Mesenchymal stem cell (in vitro differentiated cells and primary cell): ENCODE measurements around the gene SPATA13.
A peak's percentile ranks its signal among the peaks of the same experiment; 100 is the strongest.

Experiments
- DNase-seq: peaks from one replicate; pipeline ENCODE4 v3.0.0-alpha.2; 2013
- H2AFZ ChIP-seq: one replicate; pipeline ENCODE4 v1.6.1; 2013; ENCODE audit warnings: low read depth, mild to moderate bottlenecking, control low read depth, inconsistent platforms, low read length, moderate library complexity
- H2AK5ac ChIP-seq: 2 replicates; pipeline ENCODE4 v1.6.1; 2013; ENCODE audit warnings: low read length, moderate library complexity, mild to moderate bottlenecking, inconsistent platforms; ENCODE audit not compliant: severe bottlenecking
- H2BK120ac ChIP-seq: one replicate; pipeline ENCODE4 v1.6.1; 2013; ENCODE audit warnings: low read depth, mild to moderate bottlenecking, inconsistent platforms, low read length, moderate library complexity
- H2BK12ac ChIP-seq, 2 experiments: one replicate each; pipeline ENCODE4 v1.6.1; 2013; ENCODE audit warnings: inconsistent platforms in 2 of 2, low read length in 2 of 2, mild to moderate bottlenecking in 2 of 2, moderate library complexity in 2 of 2, control low read depth in 1 of 2
- H2BK15ac ChIP-seq: one replicate; pipeline ENCODE4 v1.6.1; 2013; ENCODE audit warnings: mild to moderate bottlenecking, low read depth, inconsistent platforms; ENCODE audit not compliant: poor library complexity, severe bottlenecking
- H2BK5ac ChIP-seq: 2 replicates; pipeline ENCODE4 v1.6.1; 2013; ENCODE audit warnings: low read depth, mild to moderate bottlenecking, low read length, control low read depth, inconsistent platforms; ENCODE audit not compliant: poor library complexity, severe bottlenecking
- H3K14ac ChIP-seq, 2 experiments: one replicate each; pipeline ENCODE4 v1.6.1; 2013; ENCODE audit warnings: inconsistent platforms in 2 of 2, low read length in 2 of 2, control low read depth in 1 of 2, mild to moderate bottlenecking in 1 of 2, moderate library complexity in 1 of 2
- H3K18ac ChIP-seq, 2 experiments: one replicate each; pipeline ENCODE4 v1.6.1; 2013; ENCODE audit warnings: inconsistent platforms in 2 of 2, low read length in 2 of 2, control low read depth in 1 of 2, low read depth in 1 of 2, mild to moderate bottlenecking in 1 of 2
- H3K23ac ChIP-seq, 2 experiments: one replicate each; pipeline ENCODE4 v1.6.1; 2013; ENCODE audit warnings: inconsistent platforms in 2 of 2, low read length in 2 of 2, mild to moderate bottlenecking in 2 of 2, moderate library complexity in 2 of 2, control low read depth in 1 of 2
- H3K27ac ChIP-seq: 2 replicates; pipeline ENCODE4 v1.5.1; 2013; ENCODE audit warnings: mild to moderate bottlenecking, moderate library complexity, low read length, control low read depth, inconsistent platforms; ENCODE audit not compliant: poor library complexity, severe bottlenecking
- H3K27me3 ChIP-seq, 2 experiments: 2 replicates each; pipeline versions ENCODE4 v1.6.1 to v1.7.0; 2013; ENCODE audit warnings: low read length in 2 of 2, mild to moderate bottlenecking in 2 of 2, moderate library complexity in 2 of 2, control low read depth in 1 of 2, inconsistent platforms in 1 of 2; ENCODE audit not compliant: control insufficient read depth in 1 of 2, insufficient read depth in 1 of 2
- H3K36me3 ChIP-seq, 2 experiments: 2 replicates each; pipeline versions ENCODE4 v1.6.1 to v1.7.0; 2013; ENCODE audit warnings: low read length in 2 of 2, control low read depth in 1 of 2, inconsistent platforms in 1 of 2, low read depth in 1 of 2, mild to moderate bottlenecking in 1 of 2; ENCODE audit not compliant: insufficient read depth in 2 of 2, control insufficient read depth in 1 of 2
- H3K4ac ChIP-seq, 2 experiments: one replicate each; pipeline ENCODE4 v1.6.1; 2013; ENCODE audit warnings: inconsistent platforms in 2 of 2, low read length in 2 of 2, mild to moderate bottlenecking in 2 of 2, moderate library complexity in 2 of 2, control low read depth in 1 of 2, low read depth in 1 of 2
- H3K4me1 ChIP-seq: 2 replicates; pipeline ENCODE4 v1.6.1; 2013; ENCODE audit warnings: low read depth, low read length, control low read depth; ENCODE audit not compliant: control insufficient read depth, insufficient read depth
- H3K4me2 ChIP-seq: 2 replicates; pipeline ENCODE4 v1.6.1; 2013; ENCODE audit warnings: low read length, mild to moderate bottlenecking, inconsistent platforms; ENCODE audit not compliant: poor library complexity, severe bottlenecking
- H3K4me3 ChIP-seq, 2 experiments: 2 replicates each; pipeline versions ENCODE4 v1.5.1 to v1.7.0; 2013; ENCODE audit warnings: low read length in 2 of 2, mild to moderate bottlenecking in 2 of 2, control low read depth in 1 of 2, low read depth in 1 of 2; ENCODE audit not compliant: insufficient read depth in 1 of 2
- H3K79me1 ChIP-seq: replicated peaks from 2 replicates; pipeline ENCODE4 v1.6.1; 2013; ENCODE audit warnings: mild to moderate bottlenecking, control low read depth, low read length, inconsistent platforms; ENCODE audit not compliant: poor library complexity, severe bottlenecking
- H3K9ac ChIP-seq: 2 replicates; pipeline ENCODE4 v1.7.0; 2013; ENCODE audit warnings: mild to moderate bottlenecking, low read length, moderate library complexity
- H3K9me3 ChIP-seq: 2 replicates; pipeline ENCODE4 v1.7.0; 2013; ENCODE audit warnings: mild to moderate bottlenecking, low read length; ENCODE audit not compliant: control insufficient read depth
- H4K8ac ChIP-seq: one replicate; pipeline ENCODE4 v1.6.1; 2013; ENCODE audit warnings: inconsistent platforms, mild to moderate bottlenecking, low read length, moderate library complexity
- H4K91ac ChIP-seq: one replicate; pipeline ENCODE4 v1.6.1; 2013; ENCODE audit warnings: mild to moderate bottlenecking, low read length, inconsistent platforms
- WGBS: methylation state at CpG from one replicate; pipeline ENCODE4 v1.1.7; 2013; ENCODE audit warnings: mixed read lengths; 5-methylcytosine and 5-hydroxymethylcytosine counted together

The SPATA13 gene

GRCh38 chr13:24145674-24146073 is 14.8 kb upstream of the SPATA13 start:
- no peak overlapping the region for H4K91ac ChIP-seq
- H2BK15ac ChIP-seq: no peak overlapping the region
- no peak overlapping the region for H3K4me2 ChIP-seq
- no peak overlapping the region for H2AK5ac ChIP-seq
- H2BK120ac ChIP-seq: peak overlapping the region; percentile 45
- H3K27me3 ChIP-seq: no peaks in the 10 kb centered on the region
- peak overlapping the region in 1 of 2 experiments; percentile 76 for H2BK12ac ChIP-seq
- peak overlapping the region in 1 of 2 experiments; percentile 19 for H3K4ac ChIP-seq
- peaks cover 15% of the 10 kb centered on the region for H3K4me1 ChIP-seq
- H3K14ac ChIP-seq: peak overlapping the region in 1 of 2 experiments; percentile 36
- no peak for DNase-seq
- H3K9me3 ChIP-seq: no peaks in the 10 kb centered on the region
- H2BK5ac ChIP-seq: no peak overlapping the region
- H3K23ac ChIP-seq: no peak overlapping the region
- H3K18ac ChIP-seq: no peak overlapping the region
- no peak overlapping the region for H4K8ac ChIP-seq
- H3K27ac ChIP-seq: no peak overlapping the region
- WGBS: 86% methylated on average over 7 of the region's 7 CpGs
- H3K4me3 ChIP-seq: no peak overlapping the region
- peaks cover 0 to 4% of the 10 kb centered on the region in 2 experiments for H3K36me3 ChIP-seq
- no peak overlapping the region for H3K9ac ChIP-seq
- H2AFZ ChIP-seq: no peak overlapping the region
- H3K79me1 ChIP-seq: peaks cover 2% of the 10 kb centered on the region

- Histone ChIP-seq H4K8ac (no peak overlapping the region), H2BK15ac (no peak overlapping the region), H2BK120ac (peak overlapping the region; percentile 50), H3K4me2 (no peak overlapping the region), H3K4ac (peak overlapping the region; percentile 22 to 84), H3K18ac (peak overlapping the region in 1 of 2 experiments; percentile 46), H3K36me3 (peaks cover 0 to 4% of the 10 kb centered on the region in 2 experiments), H2BK5ac (no peak overlapping the region), H3K27me3 (no peaks in the 10 kb centered on the region), H2AFZ (no peak overlapping the region), H3K4me1 (peaks cover 13% of the 10 kb centered on the region), H3K14ac (peak overlapping the region in 1 of 2 experiments; percentile 4), H2AK5ac (no peak overlapping the region), H3K9ac (no peak overlapping the region), H2BK12ac (peak overlapping the region; percentile 37 to 69), H3K79me1 (peaks cover 2% of the 10 kb centered on the region), H3K23ac (no peak overlapping the region), H3K4me3 (no peak overlapping the region), H4K91ac (peak overlapping the region; percentile 28), H3K27ac (no peak overlapping the region), H3K9me3 (no peaks in the 10 kb centered on the region)
- DNase-seq: peak; percentile 45
- WGBS: 80% methylated on average over 5 of the region's 7 CpGs
These were observed 13.5 kb upstream of the SPATA13 start for GRCh38 chr13:24146961-24147569.

- Histone ChIP-seq H3K9me3 (no peaks in the 10 kb centered on the region), H3K23ac (no peak overlapping the region), H4K91ac (peak overlapping the region; percentile 28), H3K9ac (no peak overlapping the region), H4K8ac (no peak overlapping the region), H3K79me1 (peaks cover 2% of the 10 kb centered on the region), H3K36me3 (peaks cover 0 to 4% of the 10 kb centered on the region in 2 experiments), H2BK5ac (no peak overlapping the region), H2BK12ac (peak overlapping the region; percentile 69 to 96), H3K14ac (no peak overlapping the region), H2AFZ (no peak overlapping the region), H3K27me3 (no peaks in the 10 kb centered on the region), H3K4me3 (no peak overlapping the region), H3K4me2 (no peak overlapping the region), H2BK15ac (no peak overlapping the region), H2BK120ac (peak overlapping the region; percentile 50), H3K4me1 (peaks cover 16% of the 10 kb centered on the region), H3K4ac (peak overlapping the region; percentile 22 to 84), H3K18ac (peak overlapping the region in 1 of 2 experiments; percentile 46), H2AK5ac (no peak overlapping the region), H3K27ac (no peak overlapping the region)
- DNase-seq: no peak
- 95% methylated on average over 6 of the region's 6 CpGs for WGBS
These were observed 13.0 kb upstream of the SPATA13 start for GRCh38 chr13:24147570-24147963.

- Histone ChIP-seq H3K4me2 (peak overlapping the region; percentile 31), H3K36me3 (peaks cover 0 to 4% of the 10 kb centered on the region in 2 experiments), H3K27ac (peak overlapping the region; percentile 36), H2BK5ac (no peak overlapping the region), H3K79me1 (peaks cover 2% of the 10 kb centered on the region), H3K18ac (peak overlapping the region; percentile 79 to 87), H2BK15ac (no peak overlapping the region), H2AK5ac (no peak overlapping the region), H2BK120ac (peak overlapping the region; percentile 98), H4K8ac (peak overlapping the region; percentile 90), H3K9ac (peak overlapping the region; percentile 86), H3K27me3 (no peaks in the 10 kb centered on the region), H4K91ac (peak overlapping the region; percentile 97), H2AFZ (peak overlapping the region; percentile 10), H3K4me1 (peaks cover 16% of the 10 kb centered on the region), H3K14ac (no peak overlapping the region), H2BK12ac (peak overlapping the region; percentile 46 to 95), H3K9me3 (no peaks in the 10 kb centered on the region), H3K4ac (peak overlapping the region; percentile 52 to 92), H3K4me3 (peak overlapping the region in 1 of 2 experiments; percentile 48), H3K23ac (no peak overlapping the region)
- 8% methylated on average over 6 of the region's 6 CpGs for WGBS
- DNase-seq: peak; percentile 99
These were observed 11.9 kb upstream of the SPATA13 start for GRCh38 chr13:24148414-24149235.
